ENCODE data around the gene MAOA.
"Not testable (repeated sequence)": the region's sequence is repeated elsewhere in the genome, so short reads cannot be mapped to it uniquely, and the experiment has no call there.

The MAOA gene

DNA sequence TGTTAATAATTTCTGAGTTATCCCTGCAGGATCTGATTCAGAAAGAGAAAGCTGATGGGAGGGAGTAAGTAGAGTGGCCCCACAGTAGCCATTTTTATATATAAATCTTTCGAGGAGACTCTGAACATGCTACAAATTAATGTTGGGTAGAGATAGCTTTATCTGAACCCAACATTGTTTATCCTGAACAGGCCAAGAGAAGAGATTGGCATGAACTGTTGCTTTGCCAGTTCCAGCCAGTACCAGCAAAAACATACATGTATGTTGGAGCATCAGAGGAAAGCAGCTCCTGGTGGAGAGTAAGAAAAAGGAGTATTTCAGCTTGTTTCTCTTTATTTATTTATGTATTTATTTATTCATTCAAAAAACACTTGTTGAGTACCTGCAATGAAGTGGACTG lies 1.6 kb downstream of the MAOA start:
- TF ChIP-seq SUZ12 (IDR thresholded peaks at IDR 0.05): no peak
- TF ChIP-seq LEF1 (IDR thresholded peaks at IDR 0.05; ENCODE audit: borderline replicate concordance): no peak
- TF ChIP-seq, protein P1, sequence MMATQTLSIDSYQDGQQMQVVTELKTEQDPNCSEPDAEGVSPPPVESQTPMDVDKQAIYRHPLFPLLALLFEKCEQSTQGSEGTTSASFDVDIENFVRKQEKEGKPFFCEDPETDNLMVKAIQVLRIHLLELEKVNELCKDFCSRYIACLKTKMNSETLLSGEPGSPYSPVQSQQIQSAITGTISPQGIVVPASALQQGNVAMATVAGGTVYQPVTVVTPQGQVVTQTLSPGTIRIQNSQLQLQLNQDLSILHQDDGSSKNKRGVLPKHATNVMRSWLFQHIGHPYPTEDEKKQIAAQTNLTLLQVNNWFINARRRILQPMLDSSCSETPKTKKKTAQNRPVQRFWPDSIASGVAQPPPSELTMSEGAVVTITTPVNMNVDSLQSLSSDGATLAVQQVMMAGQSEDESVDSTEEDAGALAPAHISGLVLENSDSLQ (IDR thresholded peaks at IDR 0.05): no peak
- TF ChIP-seq FOXA1 (IDR thresholded peaks at IDR 0.05): no peak
- TF ChIP-seq FOXM1 (IDR thresholded peaks at IDR 0.05; ENCODE audit: borderline replicate concordance): no peak
- TF ChIP-seq CTBP1 (IDR thresholded peaks at IDR 0.05; ENCODE audit: borderline replicate concordance): no peak
- no peak for TF ChIP-seq BHLHE40 (IDR thresholded peaks at IDR 0.05; ENCODE audit: borderline replicate concordance)
- TF ChIP-seq FOXK2 (IDR thresholded peaks at IDR 0.05): no peak
- no peak for TF ChIP-seq SP1 (IDR thresholded peaks at IDR 0.05)
- TF ChIP-seq ZNF384 (IDR thresholded peaks at IDR 0.05): no peak
- TF ChIP-seq TARDBP (IDR thresholded peaks at IDR 0.05): no peak
- TF ChIP-seq ARNT (IDR thresholded peaks at IDR 0.05): no peak
- no peak for TF ChIP-seq ELF4 (IDR thresholded peaks at IDR 0.05)
- TF ChIP-seq L3MBTL2 (conservative IDR thresholded peaks at IDR 0.05): no peak

DNA sequence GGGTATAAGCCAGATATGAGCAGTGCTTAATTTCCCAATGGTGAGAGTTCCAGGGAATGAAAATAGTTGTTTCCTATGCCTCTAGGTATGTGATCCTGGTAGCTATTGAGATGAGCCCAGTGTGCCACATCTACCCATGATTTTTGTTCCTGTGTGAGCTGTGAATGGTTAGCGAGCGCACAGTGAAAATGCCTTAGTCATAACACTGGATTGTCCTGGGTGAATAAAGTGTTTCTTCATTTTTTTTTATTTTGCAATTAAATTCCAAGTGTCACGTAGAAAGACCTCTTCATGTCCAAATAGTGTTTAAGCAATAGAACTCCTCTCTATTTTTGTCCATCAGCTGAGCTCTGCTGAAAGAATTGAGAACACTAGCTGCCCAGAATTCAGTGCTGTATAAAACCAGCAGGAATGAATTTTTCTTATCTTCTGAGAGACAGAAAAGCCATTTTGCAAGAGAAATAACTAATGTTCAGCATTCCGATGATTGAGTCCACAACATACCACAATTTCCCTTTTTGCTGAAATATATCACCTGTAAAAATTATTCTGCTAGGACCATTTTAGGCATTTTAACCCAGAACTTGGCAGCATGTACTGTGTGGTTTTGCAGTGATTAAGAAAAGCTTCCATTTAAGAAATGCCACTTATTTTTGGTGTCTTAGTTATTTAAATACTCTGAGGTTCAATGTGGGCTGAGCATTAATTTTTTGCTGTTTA lies 5.6 kb downstream of the MAOA start:
- TF ChIP-seq BHLHE40 (IDR thresholded peaks at IDR 0.05; ENCODE audit: borderline replicate concordance): no peak
- no peak for TF ChIP-seq ZNF384 (IDR thresholded peaks at IDR 0.05)
- TF ChIP-seq ELF4 (IDR thresholded peaks at IDR 0.05): no peak
- no peak for TF ChIP-seq FOXA1 (IDR thresholded peaks at IDR 0.05)
- TF ChIP-seq TARDBP (IDR thresholded peaks at IDR 0.05): no peak
- TF ChIP-seq L3MBTL2 (conservative IDR thresholded peaks at IDR 0.05): no peak
- no peak for TF ChIP-seq FOXM1 (IDR thresholded peaks at IDR 0.05; ENCODE audit: borderline replicate concordance)
- no peak for TF ChIP-seq CTBP1 (IDR thresholded peaks at IDR 0.05; ENCODE audit: borderline replicate concordance)
- TF ChIP-seq SUZ12 (IDR thresholded peaks at IDR 0.05): no peak
- TF ChIP-seq FOXK2 (IDR thresholded peaks at IDR 0.05): no peak
- TF ChIP-seq HDGF (IDR thresholded peaks at IDR 0.05; ENCODE audit: borderline replicate concordance): no peak
- TF ChIP-seq NFRKB (IDR thresholded peaks at IDR 0.05): no peak
- POLR2A ChIA-PET: no interaction called here
- no peak for DNase-seq (ENCODE audit: extremely low spot score)
- CTCF ChIA-PET: no interaction called here

More for the DNA sequence above, 1.6 kb downstream of the MAOA start:
- no peak for DNase-seq (ENCODE audit: extremely low spot score)
- CTCF ChIA-PET: interaction anchor here (1.4 kb wide), 1 partner anchor 93 kb away, joined by 4 read pairs; no protein-coding TSS in a partner anchor
- POLR2A ChIA-PET: no interaction called here

DNA sequence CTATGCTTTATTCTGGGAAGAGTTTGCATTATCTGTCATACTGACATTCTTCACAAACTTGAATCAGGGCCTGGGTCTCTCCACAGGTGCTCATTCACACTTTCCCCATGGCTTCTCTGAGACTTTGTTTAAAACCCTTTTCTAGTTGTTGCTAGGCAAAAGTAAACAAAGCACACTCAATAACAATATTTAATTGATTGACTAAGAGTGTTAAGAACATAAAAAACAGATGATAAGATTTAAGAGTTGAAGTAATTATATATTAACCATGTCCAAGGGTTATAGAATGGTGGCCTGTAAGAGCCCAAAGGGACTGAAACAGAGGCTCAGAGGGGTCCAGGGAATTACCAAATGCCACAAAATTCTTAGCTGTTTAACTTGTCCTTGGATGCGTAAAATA lies 7.1 kb downstream of the MAOA start:
- CTCF ChIA-PET: no interaction called here
- TF ChIP-seq LEF1 (IDR thresholded peaks at IDR 0.05; ENCODE audit: borderline replicate concordance): no peak
- no peak for TF ChIP-seq ZNF384 (IDR thresholded peaks at IDR 0.05)
- TF ChIP-seq SUZ12 (IDR thresholded peaks at IDR 0.05): no peak
- TF ChIP-seq ARNT (IDR thresholded peaks at IDR 0.05): no peak
- TF ChIP-seq FOXK2 (IDR thresholded peaks at IDR 0.05): no peak
- no peak for TF ChIP-seq ELF4 (IDR thresholded peaks at IDR 0.05)
- TF ChIP-seq CTBP1 (IDR thresholded peaks at IDR 0.05; ENCODE audit: borderline replicate concordance): no peak
- TF ChIP-seq SP1 (IDR thresholded peaks at IDR 0.05): no peak
- no peak for TF ChIP-seq FOXM1 (IDR thresholded peaks at IDR 0.05; ENCODE audit: borderline replicate concordance)
- no peak for TF ChIP-seq L3MBTL2 (conservative IDR thresholded peaks at IDR 0.05)
- POLR2A ChIA-PET: no interaction called here
- no peak for DNase-seq (ENCODE audit: extremely low spot score)

DNA sequence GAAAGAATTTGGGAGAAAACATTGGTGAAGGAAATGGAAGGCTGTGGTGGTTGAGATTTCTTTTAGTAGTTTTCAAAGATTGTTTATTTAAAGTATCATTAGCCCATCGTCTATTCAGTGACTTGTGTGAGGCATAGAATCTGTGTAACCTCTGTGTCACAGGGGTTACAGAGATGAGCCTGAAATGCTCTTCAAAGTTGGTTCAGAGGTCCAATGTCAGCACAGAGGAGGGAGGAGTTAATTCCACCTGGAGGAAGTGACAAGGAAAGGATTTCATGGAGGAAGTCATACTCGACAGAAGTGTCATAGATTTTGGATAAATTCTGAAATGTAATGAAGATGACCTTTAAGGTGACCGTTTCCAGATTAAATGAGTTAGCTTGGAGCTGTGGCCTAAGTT lies 8.2 kb downstream of the MAOA start:
- no peak for DNase-seq (ENCODE audit: extremely low spot score)
- CTCF ChIA-PET: no interaction called here
- POLR2A ChIA-PET: no interaction called here

DNA sequence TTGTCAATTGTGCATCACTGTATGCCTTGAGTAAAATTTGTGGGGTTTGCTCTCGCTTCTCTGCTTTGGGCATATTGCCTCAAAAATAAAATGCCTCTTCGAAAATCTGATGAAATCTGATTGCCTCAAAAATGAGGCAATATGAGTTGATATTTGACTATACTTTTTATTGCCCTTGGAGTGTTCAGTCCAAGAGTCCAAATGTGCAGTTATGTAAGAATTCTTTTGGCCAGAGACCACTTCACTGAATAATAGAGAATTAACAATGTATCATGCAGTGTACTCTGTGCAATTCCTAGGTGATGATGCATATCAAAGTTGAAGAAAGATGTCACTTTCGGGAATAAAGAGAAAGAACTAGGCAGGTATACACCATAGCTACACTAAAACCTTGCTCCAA lies 8.6 kb downstream of the MAOA start:
- ChIA-PET POLR2A (no interaction called here), CTCF (no interaction called here)
- no peak for TF ChIP-seq TARDBP (IDR thresholded peaks at IDR 0.05)
- TF ChIP-seq NFRKB (IDR thresholded peaks at IDR 0.05): no peak
- TF ChIP-seq L3MBTL2 (conservative IDR thresholded peaks at IDR 0.05): no peak
- TF ChIP-seq HDGF (IDR thresholded peaks at IDR 0.05; ENCODE audit: borderline replicate concordance): no peak
- TF ChIP-seq, protein P1 (IDR thresholded peaks at IDR 0.05): no peak
- TF ChIP-seq FOXK2 (IDR thresholded peaks at IDR 0.05): no peak
- no peak for TF ChIP-seq BHLHE40 (IDR thresholded peaks at IDR 0.05; ENCODE audit: borderline replicate concordance)
- TF ChIP-seq ELF4 (IDR thresholded peaks at IDR 0.05): no peak
- TF ChIP-seq FOXM1 (IDR thresholded peaks at IDR 0.05; ENCODE audit: borderline replicate concordance): no peak
- no peak for TF ChIP-seq LEF1 (IDR thresholded peaks at IDR 0.05; ENCODE audit: borderline replicate concordance)
- no peak for TF ChIP-seq SP1 (IDR thresholded peaks at IDR 0.05)
- TF ChIP-seq SUZ12 (IDR thresholded peaks at IDR 0.05): no peak
- TF ChIP-seq FOXA1 (IDR thresholded peaks at IDR 0.05): no peak
- no peak for TF ChIP-seq CTBP1 (IDR thresholded peaks at IDR 0.05; ENCODE audit: borderline replicate concordance)
- TF ChIP-seq ZNF384 (IDR thresholded peaks at IDR 0.05): no peak
- no peak for TF ChIP-seq ARNT (IDR thresholded peaks at IDR 0.05)
- DNase-seq (ENCODE audit: extremely low spot score): no peak

More for the DNA sequence above, 8.2 kb downstream of the MAOA start:
- no peak for TF ChIP-seq L3MBTL2 (conservative IDR thresholded peaks at IDR 0.05)
- no peak for TF ChIP-seq BHLHE40 (IDR thresholded peaks at IDR 0.05; ENCODE audit: borderline replicate concordance)
- TF ChIP-seq HDGF (IDR thresholded peaks at IDR 0.05; ENCODE audit: borderline replicate concordance): no peak
- no peak for TF ChIP-seq ZNF384 (IDR thresholded peaks at IDR 0.05)
- no peak for TF ChIP-seq CTBP1 (IDR thresholded peaks at IDR 0.05; ENCODE audit: borderline replicate concordance)

DNA sequence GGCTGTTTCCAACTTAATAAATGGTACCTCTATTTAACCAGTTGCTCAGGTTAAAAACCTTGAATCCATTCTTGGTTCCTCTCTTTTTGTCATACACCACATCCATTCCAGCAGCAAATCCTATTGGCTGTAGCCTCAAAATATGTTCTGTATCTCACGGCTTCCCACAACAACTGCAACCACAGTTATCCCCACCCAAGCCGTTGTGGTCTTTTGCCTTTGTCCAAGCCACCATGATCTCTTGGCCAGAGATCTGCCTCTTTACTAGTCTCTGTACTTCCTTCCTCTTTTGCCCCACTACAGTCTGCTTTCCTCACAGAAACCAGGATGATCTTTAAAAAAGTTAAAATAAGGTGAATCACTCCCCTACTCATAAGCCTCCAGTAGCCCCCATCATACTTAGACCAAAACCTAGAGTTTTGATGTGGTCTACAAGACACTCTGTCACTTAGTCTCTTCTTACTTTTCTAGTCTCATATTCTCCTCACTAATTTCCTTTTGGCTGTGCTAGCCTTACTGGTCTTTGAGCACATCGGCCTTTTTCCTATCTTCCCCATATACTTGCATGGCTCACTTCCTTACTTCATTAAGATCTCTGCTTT lies 10.3 kb downstream of the MAOA start:
- POLR2A ChIA-PET: no interaction called here
- DNase-seq (ENCODE audit: extremely low spot score): no peak
- TF ChIP-seq BHLHE40 (IDR thresholded peaks at IDR 0.05; ENCODE audit: borderline replicate concordance) (no peak), ZNF384 (IDR thresholded peaks at IDR 0.05) (no peak), SUZ12 (IDR thresholded peaks at IDR 0.05) (no peak), HDGF (IDR thresholded peaks at IDR 0.05; ENCODE audit: borderline replicate concordance) (no peak), SP1 (IDR thresholded peaks at IDR 0.05) (no peak), LEF1 (IDR thresholded peaks at IDR 0.05; ENCODE audit: borderline replicate concordance) (no peak), FOXK2 (IDR thresholded peaks at IDR 0.05) (no peak), CTBP1 (IDR thresholded peaks at IDR 0.05; ENCODE audit: borderline replicate concordance) (no peak), FOXM1 (IDR thresholded peaks at IDR 0.05; ENCODE audit: borderline replicate concordance) (no peak), L3MBTL2 (conservative IDR thresholded peaks at IDR 0.05) (no peak)
- TF ChIP-seq, protein P1 (IDR thresholded peaks at IDR 0.05): no peak
- CTCF ChIA-PET: no interaction called here

DNA sequence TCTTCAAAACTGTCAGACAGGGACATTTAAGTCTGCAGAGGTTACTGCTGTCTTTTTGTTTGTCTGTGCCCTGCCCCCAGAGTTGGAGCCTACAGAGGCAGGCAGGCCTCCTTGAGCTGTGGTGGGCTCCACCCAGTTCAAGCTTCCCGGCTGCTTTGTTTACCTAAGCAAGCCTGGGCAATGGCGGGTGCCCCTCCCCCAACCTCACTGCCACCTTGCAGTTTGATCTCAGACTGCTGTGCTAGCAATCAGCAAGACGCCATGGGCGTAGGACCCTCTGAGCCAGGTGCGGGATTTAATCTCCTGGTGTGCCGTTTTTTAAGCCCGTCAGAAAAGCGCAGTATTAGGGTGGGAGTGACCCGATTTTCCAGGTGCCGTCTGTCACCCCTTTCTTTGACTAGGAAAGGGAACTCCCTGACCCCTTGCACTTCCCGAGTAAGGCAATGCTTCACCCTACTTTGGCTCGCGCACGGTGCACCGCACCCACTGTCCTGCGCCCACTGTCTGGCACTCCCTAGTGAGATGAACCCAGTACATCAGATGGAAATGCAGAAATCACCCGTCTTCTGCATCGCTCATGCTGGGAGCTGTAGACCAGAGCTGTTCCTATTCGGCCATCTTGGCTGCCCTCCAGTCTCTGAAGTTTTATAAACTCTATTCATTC lies 20.0 kb downstream of the MAOA start:
- DNase-seq (ENCODE audit: extremely low spot score); CTCF ChIA-PET; POLR2A ChIA-PET: not testable (repeated sequence)

Measured in HEK293T (cell line).